Ovary (tissue), 3 donors: ENCODE data around the gene ERGIC2.

ENCODE experiments used
- EP300 ChIP-seq: sonication (generic); formaldehyde crosslinking; IDR thresholded peaks from one replicate; pipeline ENCODE4 v1.6.1; 2017; ENCODE audit warnings: antibody characterized with exemption
- POLR2A ChIP-seq: fragments of 450-650 bp; IDR thresholded peaks from one replicate; pipeline ENCODE4 v1.6.1; 2017; ENCODE audit warnings: antibody characterized with exemption, mild to moderate bottlenecking, moderate library complexity
- TF ChIP-seq, protein P1 (sequence below), 3 donors: fragments of 450-650 bp in 2 of 3; fragments of 200-600 bp in 1 of 3; IDR thresholded peaks; one replicate each; pipeline versions ENCODE4 v1.5.1 to v1.8.0; 2016 to 2022; ENCODE audit warnings: antibody characterized with exemption in 3 of 3, mild to moderate bottlenecking in 1 of 3
- donor health status: DM: no; HTN: no; CAD: no.

DNA sequence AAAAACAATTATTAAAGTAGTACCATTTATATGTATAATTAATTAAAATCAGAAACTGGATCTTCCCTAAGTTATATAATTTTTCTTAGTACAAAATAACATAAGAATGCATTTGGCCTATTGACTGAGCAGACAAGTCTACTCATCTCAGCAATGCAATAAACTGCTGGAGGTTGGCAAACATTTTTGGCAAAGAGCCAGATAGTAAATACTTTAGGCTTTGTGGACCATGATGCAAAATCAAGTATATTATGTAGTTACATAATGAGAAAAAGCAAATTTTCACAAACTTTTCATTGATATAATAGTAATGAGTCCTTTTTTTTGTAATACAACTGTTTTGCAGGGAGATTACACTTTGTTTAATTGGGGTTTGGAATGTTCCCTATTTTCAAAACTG is 30.9 kb downstream of the ERGIC2 start:
- TF ChIP-seq, protein P1, sequence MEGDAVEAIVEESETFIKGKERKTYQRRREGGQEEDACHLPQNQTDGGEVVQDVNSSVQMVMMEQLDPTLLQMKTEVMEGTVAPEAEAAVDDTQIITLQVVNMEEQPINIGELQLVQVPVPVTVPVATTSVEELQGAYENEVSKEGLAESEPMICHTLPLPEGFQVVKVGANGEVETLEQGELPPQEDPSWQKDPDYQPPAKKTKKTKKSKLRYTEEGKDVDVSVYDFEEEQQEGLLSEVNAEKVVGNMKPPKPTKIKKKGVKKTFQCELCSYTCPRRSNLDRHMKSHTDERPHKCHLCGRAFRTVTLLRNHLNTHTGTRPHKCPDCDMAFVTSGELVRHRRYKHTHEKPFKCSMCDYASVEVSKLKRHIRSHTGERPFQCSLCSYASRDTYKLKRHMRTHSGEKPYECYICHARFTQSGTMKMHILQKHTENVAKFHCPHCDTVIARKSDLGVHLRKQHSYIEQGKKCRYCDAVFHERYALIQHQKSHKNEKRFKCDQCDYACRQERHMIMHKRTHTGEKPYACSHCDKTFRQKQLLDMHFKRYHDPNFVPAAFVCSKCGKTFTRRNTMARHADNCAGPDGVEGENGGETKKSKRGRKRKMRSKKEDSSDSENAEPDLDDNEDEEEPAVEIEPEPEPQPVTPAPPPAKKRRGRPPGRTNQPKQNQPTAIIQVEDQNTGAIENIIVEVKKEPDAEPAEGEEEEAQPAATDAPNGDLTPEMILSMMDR (IDR thresholded peaks at IDR 0.05) = no peak
- no peak for TF ChIP-seq POLR2A
- no peak for TF ChIP-seq EP300
